C1 segment of cervical spinal cord (tissue), 14 donors: ENCODE measurements around the gene ABHD16A.
"Not testable (repeated sequence)": the region's sequence is repeated elsewhere in the genome, so short reads cannot be mapped to it uniquely, and the experiment has no call there.

Experiments used
- DNase-seq, 14 donors: peaks; one replicate each; lab custom pipeline; 2025; lab: John Stamatoyannopoulos, UW

ABHD16A gene

DNA sequence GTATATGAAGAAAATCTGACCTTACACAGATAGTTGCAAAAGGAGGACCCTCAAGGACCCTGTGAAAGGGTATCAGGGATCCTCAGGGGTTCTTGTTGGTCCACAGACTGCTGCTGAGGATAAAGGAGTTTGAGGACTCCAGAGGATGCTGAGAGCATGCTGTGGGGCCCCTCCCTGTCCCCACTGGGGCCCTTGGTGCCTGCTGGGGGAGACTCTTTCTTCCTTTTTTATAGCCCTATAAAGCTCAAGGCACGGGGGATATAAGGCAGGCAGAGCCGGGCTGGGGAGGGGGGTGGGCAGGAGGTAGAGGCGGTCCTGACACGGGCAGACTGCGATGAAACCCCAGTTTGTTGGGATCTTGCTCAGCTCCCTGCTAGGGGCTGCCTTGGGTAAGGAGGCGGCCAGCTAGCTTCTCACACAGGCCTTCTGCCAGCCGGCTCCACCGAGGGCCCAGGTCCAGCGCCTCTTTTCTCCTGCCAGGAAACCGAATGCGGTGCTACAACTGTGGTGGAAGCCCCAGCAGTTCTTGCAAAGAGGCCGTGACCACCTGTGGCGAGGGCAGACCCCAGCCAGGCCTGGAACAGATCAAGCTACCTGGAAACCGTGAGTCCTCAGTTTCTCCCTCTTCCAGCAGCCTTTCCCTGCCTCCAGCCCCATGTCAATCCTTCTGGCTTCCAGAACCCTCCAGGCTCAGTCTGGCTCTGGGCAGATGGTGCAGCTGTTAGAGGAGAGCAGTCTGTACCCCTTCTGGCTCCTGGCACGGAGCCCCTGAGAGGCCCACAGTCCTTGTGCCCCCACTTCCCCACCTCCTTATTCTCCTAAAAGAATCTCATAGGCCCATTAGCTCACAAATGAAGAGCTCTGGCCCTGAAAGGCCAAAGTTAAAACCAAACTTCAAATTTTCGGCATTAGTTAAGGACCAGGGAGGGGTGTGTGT is 12.2 kb upstream of the ABHD16A start, which contains the start of gene LY6G6D:
Gene LY6G6D (plus strand): TSS at position 327 of the 937 bp plus-strand sequence. CDS start 8 bp downstream, at position 335.
- DNase-seq: no peak

DNA sequence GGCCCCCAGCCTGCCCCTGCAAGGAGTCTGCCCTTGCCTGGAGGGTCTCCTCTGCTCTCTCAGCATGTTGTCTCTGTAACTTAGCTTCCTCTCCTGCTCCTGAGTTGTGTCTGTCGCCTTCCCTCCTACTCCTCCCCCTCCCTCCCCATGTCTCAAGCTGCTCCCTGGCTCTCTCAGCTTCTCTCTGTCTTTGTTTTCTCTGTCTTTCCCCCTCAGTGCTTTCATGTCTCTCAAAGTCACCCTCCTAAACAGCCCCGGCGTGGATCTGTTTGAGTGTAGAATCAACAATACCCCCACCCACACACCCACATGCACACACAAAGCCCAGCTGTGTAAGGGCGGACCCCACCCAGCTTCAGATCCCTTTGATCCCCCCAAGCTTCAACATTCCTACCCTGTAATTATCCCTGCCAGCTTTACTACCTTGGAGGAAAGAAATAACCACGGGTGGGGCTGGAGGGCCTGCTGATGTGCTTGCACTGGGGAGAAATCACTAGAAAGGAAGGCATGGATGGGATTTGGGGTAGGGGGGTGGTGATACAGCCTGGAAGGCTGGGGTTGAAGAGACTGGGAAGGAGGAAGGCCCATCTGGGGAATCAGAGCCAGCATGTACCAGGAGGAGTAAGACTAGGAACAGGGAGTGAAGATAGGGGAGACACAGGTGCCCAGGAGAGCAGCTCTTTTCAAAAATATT is 11.0 kb upstream of the ABHD16A start:
- no peak for DNase-seq

DNA sequence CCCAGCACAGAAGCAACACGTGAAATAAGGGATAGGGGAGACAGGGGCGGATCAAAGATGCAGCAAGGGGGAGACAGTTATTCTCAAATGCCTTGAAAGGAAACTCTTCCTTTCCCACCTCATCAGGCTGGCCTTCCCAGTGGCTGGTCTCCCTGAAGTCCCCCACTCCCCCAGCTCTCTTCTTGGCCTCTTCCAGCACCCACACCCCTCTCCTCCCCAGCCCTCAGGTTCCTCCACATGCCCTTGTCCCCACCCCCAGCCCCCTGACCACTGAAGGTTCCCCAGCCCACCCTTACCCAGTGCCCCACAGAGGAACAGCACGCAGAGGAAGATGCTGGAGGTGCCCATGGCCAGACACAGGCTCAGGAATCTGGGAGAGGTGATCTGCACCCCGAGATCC is 10.3 kb upstream of the ABHD16A start:
- DNase-seq: no peak

DNA sequence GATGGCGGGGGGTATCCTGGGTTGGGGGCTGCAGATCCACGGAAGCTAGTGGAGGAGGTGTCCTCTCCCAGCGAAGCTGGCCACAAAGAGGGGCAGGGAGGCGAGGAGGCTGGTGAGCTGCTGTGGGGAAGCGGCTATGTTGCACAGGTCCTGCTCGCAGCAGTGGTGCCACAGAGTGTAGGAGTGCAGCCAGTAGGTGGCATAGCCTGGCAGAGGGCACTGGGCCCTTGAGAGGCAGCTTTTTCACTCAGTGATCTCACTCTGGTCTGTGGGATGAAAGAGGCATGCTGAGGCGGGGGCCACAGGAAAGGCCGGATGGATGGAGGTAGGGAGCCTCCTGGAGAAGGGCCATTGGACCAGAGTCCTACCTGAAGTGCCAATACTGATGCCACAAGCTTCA is 9.2 kb upstream of the ABHD16A start:
- DNase-seq: no peak

DNA sequence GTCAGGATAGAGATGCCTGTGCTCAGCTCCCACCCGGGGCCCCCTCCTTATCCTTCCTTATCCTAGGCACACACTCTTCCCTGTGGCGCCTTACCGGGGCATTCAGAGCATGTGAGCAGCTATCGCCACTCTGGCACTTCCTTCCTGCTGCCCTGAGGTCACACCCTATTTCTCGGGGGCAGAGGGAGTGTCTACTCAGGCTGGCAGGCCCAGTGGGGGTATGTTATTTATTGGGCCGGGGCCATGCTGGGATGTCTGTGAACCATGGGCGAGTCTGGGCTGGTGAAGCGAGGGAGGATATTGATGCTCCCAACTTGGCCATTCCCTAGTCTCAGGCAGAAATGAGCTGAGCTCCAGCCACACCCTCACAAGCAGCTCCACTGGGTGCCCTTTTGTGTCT is 8.1 kb upstream of the ABHD16A start:
- no peak for DNase-seq

DNA sequence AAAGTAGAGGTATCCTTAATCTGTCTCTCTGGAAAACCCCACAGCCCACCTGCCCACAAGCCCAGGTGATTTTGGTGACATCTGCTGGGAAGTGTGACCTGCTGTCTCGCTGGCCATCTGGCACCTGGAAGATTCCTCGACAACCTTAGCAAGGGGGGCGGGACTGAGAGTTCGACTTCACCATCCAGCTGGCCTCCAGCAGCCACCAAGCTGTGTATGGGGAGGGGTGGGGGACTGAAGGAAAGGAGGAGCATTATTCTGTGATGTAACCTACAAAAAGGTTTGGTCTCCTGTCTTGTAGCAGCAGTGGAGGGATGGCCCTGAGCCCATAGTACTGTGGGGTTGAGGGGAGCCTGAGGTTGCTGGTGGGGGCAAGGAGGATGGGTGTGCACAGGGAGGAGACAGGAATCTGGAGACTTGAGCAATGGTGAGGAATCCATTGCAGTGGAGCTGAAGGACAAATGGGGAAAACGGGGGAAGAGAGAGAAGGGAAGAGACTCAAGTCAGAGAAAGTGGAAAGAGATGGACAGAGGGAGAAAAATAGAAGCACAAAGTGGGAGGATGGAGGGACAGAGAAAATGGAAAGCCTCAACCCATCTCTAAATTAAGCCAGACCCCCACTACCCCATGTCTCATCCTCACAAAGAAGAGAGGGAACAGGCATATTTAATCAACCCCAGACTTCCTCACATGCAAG is 7.5 kb upstream of the ABHD16A start:
- DNase-seq: no peak

DNA sequence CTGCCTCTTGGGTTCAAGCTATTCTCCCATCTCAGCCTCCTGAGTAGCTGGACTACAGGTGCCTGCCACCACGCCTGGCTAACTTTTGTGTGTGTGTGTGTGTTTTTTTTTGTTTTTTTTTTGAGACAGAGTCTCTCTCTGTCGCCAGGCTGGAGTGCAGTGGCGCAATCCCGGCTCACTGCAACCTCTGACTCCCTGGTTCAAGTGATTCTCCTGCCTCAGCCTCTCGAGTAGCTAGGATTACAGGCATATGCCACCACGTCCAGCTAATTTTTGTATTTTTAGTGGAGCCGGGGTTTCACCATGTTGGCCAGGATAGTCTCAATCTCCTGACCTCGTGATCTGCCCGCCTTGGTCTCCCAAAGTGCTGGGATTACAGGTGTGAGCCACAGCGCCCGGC is 6.0 kb upstream of the ABHD16A start:
- DNase-seq: not testable (repeated sequence)

DNA sequence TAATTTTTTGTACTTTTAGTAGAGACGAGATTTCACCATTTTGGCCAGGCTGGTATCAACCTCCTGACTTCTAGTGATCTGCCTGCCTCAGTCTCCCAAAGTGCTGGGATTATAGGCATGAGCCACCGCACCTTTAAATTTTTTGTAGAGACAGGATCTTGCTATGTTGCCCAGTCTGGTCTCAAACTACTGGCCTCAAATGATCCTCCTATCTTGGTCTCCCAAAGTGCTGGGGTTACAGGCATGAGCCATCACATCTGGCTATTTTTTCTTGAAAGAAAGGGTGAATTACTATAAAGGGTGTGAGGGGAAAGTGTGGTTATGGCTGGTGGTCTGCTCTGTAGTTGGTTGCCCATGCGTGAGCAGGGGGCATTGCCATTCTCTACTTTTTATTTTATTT is 5.1 kb upstream of the ABHD16A start:
- no peak for DNase-seq

DNA sequence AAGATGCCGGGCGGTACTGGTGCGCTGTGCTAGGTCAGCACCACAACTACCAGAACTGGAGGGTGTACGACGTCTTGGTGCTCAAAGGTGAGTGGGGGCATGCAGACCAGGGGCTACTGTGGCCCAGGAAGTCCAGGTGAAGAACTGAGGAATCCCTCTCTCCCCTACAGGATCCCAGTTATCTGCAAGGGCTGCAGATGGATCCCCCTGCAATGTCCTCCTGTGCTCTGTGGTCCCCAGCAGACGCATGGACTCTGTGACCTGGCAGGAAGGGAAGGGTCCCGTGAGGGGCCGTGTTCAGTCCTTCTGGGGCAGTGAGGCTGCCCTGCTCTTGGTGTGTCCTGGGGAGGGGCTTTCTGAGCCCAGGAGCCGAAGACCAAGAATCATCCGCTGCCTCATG is 4.6 kb upstream of the ABHD16A start:
- DNase-seq: no peak

DNA sequence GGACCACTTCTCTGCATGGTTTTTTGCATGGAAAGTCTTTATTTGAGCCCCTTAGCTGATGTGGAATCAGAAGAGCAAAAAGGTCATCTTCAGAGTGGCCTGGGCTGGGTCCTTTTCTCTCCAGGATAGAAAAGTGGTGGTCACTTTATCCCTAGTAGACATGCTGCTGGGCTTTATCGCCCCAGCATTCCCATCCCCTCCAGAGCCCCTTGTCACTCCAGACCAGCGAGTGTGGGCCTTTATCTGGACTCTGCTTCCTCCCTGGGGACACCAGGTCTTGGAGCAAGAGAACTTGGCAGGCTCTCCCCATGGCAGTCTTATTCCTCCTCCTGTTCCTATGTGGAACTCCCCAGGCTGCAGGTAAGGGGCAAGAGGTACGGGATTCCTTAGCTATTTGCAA is 3.5 kb upstream of the ABHD16A start, which contains the start of gene LY6G6F:
Gene LY6G6F (plus strand): TSS at position 268 of the 400 bp plus-strand sequence. CDS start 41 bp downstream, at position 309.
- no peak for DNase-seq

DNA sequence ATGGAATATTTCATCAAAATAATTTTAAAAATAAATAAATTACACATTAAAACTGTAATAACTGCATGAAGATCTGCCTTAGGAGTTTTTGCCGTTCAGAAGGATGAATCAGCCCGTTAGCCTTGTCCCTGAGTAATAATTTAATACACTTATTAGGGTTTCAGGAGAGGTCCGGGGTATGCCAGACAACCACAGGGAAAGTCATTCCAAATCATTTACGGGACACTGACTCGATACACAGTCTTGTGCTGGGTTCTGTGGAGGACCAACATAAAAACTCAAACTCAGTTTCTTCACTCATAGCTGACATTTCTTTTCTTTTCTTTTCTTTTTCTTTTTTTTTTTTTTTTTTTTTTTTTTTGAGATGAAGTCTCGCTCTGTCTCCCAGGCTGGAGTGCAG is 2.8 kb upstream of the ABHD16A start:
- DNase-seq: no peak

DNA sequence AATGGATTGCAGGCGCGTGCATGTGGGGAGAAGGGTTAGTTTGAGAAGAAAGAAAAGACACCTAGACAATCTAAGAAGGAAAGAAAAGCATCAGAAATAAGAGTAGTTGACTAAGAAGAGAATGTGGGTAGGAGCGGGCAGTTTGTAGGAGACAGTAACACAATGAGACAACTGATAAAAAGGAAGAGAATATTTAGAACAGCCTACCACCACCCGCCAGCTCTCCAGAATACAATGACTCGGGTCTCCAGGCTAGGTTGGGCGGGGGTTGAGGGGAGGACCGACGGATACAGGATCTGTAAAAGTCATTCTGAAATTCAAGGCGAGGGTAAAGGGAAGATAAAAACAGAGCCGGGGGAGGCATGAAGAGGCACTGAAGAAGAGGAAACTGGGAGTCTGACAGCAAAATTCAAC is 712 bp downstream of the ABHD16A start:
- no peak for DNase-seq

DNA sequence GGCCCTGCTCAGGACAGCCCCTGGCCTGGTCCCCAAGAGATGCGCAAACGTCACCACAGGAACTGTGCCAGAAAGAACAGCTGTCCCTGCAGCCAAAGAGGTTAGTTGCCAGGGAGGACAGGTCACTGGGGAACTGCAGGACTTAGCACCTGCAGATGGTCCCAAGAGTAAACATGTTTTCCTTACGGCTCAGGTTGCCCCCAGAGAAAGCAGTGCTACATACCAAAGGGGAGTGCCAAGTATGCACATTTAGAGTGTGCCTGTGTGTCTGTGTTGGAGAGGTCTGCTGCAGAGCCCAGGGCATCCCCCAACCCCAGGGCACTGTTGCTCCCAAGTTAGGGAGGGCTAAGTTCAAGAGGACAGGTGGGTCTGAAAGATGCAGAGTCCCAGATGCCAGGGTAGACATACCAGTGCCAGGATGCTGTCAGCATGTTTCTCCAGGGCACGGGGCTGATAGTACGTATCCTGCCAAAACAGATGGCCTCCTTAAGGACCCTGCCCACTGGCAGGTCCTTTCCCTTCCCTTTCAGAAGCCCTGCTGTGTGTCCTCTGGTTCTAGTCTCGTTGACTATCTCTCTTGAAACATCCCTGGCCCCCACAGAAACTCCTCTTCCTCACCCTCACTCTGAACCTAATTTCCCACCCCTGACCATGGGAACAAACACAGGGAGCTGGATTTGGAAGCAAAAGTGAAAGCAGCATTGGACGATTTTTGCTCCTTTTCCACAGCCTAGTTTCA is 1.3 kb downstream of the ABHD16A start:
- peak in 1 of 14 donors; percentile 12 for DNase-seq

DNA sequence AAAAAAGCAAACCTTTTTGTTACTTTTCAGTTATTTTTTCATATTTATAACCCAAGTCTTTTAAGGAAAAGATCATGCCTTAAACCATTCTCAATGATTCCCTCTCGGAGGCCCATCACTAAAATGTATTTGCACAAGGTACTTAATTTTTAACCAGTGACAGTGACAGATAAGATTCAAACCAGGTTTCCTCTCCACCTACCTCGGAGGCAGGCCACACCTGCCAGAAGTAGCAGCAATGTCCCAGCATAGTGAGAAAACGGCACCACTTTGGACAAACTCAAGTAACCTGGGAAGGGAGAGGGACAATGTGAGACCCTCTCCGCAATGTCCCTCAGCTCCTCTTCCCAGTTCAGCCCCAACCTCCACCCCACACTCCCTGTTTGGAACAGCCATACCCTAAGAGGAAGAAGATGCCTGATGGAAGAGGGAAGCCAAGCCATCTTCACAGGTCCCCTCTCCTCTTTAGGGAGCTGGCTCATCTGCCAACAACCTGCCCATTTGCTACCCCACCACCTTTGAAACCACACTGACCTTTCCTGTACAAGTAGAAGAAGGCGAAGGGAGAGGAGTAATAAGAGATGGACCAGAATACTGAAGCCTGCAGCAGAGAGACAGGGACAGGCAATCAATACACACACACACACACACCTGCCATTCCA is 2.3 kb downstream of the ABHD16A start:
- DNase-seq: no peak

DNA sequence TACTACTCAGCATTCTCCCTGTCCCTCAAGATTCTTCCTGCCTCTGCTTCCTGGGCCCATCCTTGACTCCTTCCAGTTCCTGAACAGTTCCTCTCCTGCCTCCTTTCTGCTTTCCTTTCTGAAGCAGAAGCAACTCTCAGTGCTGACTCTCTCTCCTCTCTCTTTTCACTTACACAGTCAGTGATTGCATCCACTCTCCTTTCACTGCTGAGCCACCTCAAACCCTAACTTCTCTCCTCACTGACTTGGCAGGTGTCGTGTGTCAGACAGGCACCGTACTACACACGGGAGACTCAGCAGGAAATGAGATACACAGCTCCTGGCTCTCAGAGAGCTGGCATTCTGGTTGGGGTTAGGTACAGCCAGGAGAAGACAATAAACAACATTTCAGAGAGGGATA is 5.6 kb downstream of the ABHD16A start:
- no peak for DNase-seq

DNA sequence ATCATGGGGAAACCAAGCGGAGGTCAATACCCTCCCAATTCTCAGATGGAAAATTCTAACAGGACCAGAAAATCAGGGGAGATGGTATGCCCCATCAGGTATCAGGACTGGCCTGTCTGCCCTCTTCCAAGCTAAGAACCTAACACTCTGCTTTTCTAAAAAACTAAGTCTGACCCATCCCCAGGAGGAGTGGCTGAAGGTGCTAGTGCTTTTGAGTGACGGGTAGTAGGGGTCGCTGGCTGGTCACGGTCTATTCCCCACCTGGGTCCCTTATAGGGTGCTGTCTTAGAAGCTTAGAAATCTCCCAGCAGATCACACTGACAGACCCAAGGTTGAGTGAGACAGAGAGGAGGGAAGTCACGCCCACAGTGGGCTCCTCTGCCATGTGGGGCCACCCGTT is 9.6 kb downstream of the ABHD16A start:
- no peak for DNase-seq

DNA sequence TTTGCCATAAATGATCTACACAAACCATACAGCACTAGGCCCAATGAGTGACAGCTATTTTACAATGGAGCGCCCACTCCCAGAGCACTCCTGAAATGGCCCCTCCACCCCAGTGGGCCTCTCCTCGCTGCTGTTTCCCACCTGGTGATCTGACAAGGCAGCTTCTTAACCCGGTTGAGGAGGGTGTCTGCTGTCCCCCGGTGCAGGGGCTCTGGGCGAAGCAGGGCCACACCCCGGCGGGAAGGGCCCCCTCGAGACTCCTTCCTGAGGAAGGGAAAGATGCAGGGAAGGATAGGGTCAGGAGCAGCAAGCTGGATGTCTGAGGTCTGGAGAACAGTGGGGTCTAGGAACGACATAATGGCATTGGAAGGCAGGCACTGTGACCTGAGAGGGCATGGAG is 10.2 kb downstream of the ABHD16A start:
- no peak for DNase-seq

DNA sequence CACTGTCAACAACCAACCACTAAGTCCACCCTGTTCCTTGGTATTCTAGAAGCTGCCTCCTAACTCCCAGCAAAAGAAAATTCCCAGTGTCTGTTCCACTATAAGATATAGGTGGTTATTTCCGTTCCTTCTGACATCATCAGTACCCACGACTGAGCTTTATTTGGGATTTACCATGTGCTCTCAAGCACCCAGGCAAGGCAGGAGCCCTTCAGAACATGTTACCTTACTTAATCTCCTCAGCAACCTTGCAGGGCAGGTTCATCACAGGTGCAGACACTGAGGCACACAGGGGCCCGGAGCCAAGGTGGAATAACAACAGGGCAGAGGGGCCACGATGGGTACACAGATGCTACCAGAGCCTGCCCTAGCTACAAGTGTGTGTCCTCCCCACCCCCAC is 10.8 kb downstream of the ABHD16A start:
- no peak for DNase-seq

DNA sequence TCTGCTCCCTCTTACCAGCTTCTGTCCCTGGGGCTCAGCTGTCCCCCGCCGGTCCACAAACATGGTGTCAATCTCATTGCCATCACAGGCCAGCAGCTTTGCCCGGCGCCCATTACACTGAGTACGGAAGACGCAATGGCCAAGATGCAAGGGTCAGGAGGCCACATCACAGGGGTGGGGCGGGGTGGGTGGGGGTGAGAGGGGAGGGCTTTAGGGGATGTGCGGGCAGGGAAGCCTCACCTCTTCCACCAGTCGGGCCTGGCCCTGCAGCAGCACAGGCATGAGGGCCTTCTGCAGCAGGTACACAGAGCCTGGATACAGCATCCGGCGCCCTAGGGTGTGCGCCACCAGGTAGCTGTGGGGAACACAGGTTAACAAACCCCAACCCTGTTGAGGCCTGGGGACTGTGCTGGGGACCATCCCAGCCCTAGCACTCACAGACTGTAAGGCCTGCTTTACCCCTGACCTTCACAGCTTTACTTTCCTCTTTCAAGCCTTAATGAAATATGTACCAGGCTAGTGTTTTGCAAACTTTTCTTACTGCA is 11.5 kb downstream of the ABHD16A start:
- DNase-seq: no peak

DNA sequence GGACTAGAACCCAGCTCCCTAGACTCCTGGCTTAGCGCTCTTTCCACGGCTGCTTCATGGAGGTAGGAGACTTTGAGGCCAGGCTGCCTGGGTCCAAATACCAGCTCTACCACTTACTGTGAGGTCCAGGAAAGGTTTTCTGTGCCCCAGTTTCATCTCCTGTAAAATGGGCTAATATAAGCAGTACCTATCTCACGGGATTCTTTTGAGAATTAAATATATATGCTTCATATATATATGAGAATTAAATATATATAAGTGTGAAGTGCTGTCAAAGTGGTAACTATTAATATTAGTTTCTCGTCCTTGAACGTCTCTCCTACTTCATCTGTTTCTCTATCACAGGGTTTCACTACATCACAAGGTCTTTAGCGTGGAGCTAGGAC is 12.1 kb downstream of the ABHD16A start:
- no peak for DNase-seq
